ENCODE measurements around the gene MICAL2. TPM values are rescaled to one million over a fixed set of nuclear protein-coding genes. Genes with fewer than 3 reads are reported as not detected.
A peak's percentile ranks its signal among the peaks of the same experiment; 100 is the strongest.

MICAL2 gene
- total and polyA plus RNA-seq, 3 donors from 2014 or later = 224 to 461 (median 401) TPM

DNA sequence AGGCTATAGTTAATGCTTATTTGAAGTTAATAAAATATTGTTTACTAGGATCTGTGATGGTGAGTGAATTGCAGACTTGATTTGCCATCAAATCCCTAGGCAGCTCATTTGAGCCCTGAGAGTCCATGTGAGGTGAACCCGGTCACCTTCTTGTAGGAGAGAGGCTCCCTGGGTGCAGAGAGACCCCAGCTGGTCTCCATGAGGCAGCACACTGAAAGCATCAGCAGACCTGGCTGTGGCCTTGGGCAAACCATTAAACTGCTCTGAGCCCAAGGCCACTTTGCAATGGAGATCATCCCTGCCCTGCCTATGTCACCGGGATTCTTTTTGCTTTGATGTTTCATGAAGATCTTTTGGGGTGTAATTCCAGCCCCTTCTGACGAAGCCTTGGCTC, 125.2 kb downstream of the MICAL2 start:
- intact Hi-C loops (cut with DNase I; ENCODE audit: low total_unique reads) = loop anchor here (5.0 to 10.0 kb wide), 2 partner anchors 121 to 183 kb away; partner anchors contain the start of gene MICAL2
- TF ChIP-seq POLR2A (IDR thresholded peaks at IDR 0.05) = no peak
- TF ChIP-seq, protein P1, sequence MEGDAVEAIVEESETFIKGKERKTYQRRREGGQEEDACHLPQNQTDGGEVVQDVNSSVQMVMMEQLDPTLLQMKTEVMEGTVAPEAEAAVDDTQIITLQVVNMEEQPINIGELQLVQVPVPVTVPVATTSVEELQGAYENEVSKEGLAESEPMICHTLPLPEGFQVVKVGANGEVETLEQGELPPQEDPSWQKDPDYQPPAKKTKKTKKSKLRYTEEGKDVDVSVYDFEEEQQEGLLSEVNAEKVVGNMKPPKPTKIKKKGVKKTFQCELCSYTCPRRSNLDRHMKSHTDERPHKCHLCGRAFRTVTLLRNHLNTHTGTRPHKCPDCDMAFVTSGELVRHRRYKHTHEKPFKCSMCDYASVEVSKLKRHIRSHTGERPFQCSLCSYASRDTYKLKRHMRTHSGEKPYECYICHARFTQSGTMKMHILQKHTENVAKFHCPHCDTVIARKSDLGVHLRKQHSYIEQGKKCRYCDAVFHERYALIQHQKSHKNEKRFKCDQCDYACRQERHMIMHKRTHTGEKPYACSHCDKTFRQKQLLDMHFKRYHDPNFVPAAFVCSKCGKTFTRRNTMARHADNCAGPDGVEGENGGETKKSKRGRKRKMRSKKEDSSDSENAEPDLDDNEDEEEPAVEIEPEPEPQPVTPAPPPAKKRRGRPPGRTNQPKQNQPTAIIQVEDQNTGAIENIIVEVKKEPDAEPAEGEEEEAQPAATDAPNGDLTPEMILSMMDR (IDR thresholded peaks at IDR 0.05) = no peak
- WGBS, 2 donors = 53 to 58% methylated on average over 3 of the region's 3 CpGs
- H3K4me1 ChIP-seq = peaks cover 67% of the 10 kb centered on the region
- no peaks in the 10 kb centered on the region for H3K27me3 ChIP-seq
- no peaks in the 10 kb centered on the region for H3K9me3 ChIP-seq
- H3K27ac ChIP-seq = peak overlapping the region; percentile 89 to 93
- no peaks in the 10 kb centered on the region for H3K36me3 ChIP-seq (ENCODE audit: low read depth, missing control alignments)
- DNase-seq = peak; percentile 46
- no peak overlapping the region for H3K4me3 ChIP-seq

DNA sequence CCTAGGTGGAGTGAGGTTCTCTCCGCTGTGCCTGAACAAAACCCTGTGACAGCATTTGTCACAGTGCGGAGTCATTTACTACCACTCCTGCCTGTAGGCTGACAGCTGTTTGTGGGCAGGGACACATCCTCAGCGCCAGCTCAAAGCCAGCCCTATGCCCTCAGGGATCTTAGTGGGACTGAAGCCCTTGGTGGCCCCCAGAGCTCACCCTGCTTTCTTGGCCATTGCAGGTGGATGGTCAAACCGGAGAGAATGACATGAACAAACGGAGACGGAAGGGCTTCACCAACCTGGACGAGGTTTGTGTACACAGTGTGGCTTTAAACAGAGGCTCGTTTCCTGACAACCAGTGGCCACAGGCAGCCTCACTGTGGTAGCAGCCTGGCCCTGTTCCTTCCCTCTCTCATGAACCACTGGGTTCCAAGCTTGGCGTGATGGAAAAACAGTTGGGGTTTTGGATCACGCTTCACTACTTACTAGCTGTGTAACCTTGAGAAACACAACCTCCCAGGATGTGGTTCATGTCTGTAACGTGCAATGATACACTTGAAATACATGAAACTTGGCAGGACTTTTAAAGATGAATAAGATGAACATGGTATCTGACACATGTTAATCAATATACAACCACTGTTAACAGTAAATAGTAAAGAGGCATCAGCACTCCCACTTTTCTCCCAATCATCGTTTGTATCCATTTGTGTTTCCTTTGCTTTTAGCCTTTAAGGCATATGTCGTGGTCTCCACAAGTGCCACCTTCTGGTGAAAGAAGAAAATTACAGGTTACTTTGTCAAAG, 125.8 kb downstream of the MICAL2 start:
- Histone ChIP-seq H3K4me1 (peaks cover 63% of the 10 kb centered on the region), H3K27me3 (no peaks in the 10 kb centered on the region), H3K9me3 (no peaks in the 10 kb centered on the region), H3K27ac (peak overlapping the region; percentile 89 to 93), H3K4me3 (no peak overlapping the region), H3K36me3 (ENCODE audit: low read depth, missing control alignments) (no peaks in the 10 kb centered on the region)
- intact Hi-C loops (cut with DNase I; ENCODE audit: low total_unique reads) = loop anchor here (5.0 to 10.0 kb wide), 2 partner anchors 121 to 184 kb away; partner anchors contain the start of gene MICAL2
- peak; percentile 55 for DNase-seq
- WGBS, 2 donors = 43 to 50% methylated on average over 12 to 13 of the region's 13 CpGs
- TF ChIP-seq, protein P1 (IDR thresholded peaks at IDR 0.05) = peak; percentile 57 to 78 (median 76)
- no peak for TF ChIP-seq POLR2A (IDR thresholded peaks at IDR 0.05)

DNA sequence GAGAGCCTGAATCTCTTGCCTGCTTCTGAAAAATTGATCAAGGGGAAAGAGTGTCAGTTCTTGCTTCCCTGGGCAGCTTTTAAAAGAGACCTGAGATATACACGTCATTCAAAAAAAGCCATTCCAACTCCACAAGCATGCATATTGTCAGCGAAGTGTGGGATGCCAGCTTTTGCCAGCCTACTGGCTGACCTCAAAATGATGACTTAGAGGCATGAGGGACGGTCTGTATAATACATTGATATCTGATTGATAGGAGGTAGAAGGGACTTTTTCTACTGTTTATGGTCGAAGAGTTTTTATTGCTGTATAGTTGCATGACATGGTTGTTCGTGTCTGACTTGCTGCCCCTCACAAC, 126.3 kb downstream of the MICAL2 start:
- Histone ChIP-seq H3K27ac (peak overlapping the region; percentile 89 to 93), H3K27me3 (no peaks in the 10 kb centered on the region), H3K4me3 (no peak overlapping the region), H3K4me1 (peaks cover 57% of the 10 kb centered on the region), H3K9me3 (no peaks in the 10 kb centered on the region), H3K36me3 (ENCODE audit: low read depth, missing control alignments) (no peaks in the 10 kb centered on the region)
- 64 to 71% methylated on average over 5 of the region's 5 CpGs for WGBS, 2 donors
- intact Hi-C loops (cut with DNase I; ENCODE audit: low total_unique reads) = loop anchor here (5.0 to 10.0 kb wide), 2 partner anchors 122 to 184 kb away; partner anchors contain the start of gene MICAL2
- no peak for TF ChIP-seq POLR2A (IDR thresholded peaks at IDR 0.05)
- TF ChIP-seq, protein P1 (IDR thresholded peaks at IDR 0.05) = no peak
- no peak for DNase-seq

DNA sequence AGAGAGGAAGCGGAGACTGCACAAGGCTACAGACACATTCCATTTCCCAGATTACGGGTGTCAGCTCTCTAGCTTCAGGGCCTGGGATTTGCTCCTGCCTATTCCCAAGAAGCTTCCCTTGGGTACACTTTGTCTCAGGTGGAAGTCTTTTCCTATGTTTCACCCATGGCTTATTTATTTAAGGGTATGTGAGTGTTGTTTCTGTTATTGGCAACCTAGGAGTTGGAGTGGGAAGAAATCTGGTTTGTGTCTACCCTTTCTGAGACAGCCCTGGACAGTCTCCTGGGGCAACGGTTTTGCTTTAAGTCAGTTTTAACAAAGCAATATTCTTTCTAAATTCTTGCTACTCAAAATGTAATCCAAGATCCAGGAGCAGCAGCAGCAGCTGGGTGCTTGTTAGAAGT, 127.0 kb downstream of the MICAL2 start:
- H3K4me3 ChIP-seq = no peak overlapping the region
- no peaks in the 10 kb centered on the region for H3K9me3 ChIP-seq
- DNase-seq = peak; percentile 48
- intact Hi-C loops (cut with DNase I; ENCODE audit: low total_unique reads) = loop anchor here (5.0 to 10.0 kb wide), 2 partner anchors 123 to 185 kb away; partner anchors contain the start of gene MICAL2
- H3K27ac ChIP-seq = peak overlapping the region; percentile 89 to 93
- TF ChIP-seq, protein P1 (IDR thresholded peaks at IDR 0.05) = no peak
- TF ChIP-seq POLR2A (IDR thresholded peaks at IDR 0.05) = no peak
- H3K27me3 ChIP-seq = no peaks in the 10 kb centered on the region
- 45 to 67% methylated on average over 3 of the region's 3 CpGs for WGBS, 2 donors
- H3K36me3 ChIP-seq (ENCODE audit: low read depth, missing control alignments) = no peaks in the 10 kb centered on the region
- H3K4me1 ChIP-seq = peaks cover 59% of the 10 kb centered on the region
